Thyroid gland (tissue), 4 donors: ENCODE data around the gene APP. TPM values are rescaled to one million over a fixed set of nuclear protein-coding genes. Genes with fewer than 3 reads are reported as not detected.
"Not testable (repeated sequence)": the region's sequence is repeated elsewhere in the genome, so short reads cannot be mapped to it uniquely, and the experiment has no call there.

Experiments
- DNase-seq, 2 donors: peaks; one replicate each; pipeline ENCODE4 v3.0.0-alpha.2; 2019
- H3K27ac ChIP-seq, 3 donors: fragments of 200-600 bp; sonication (generic); 1 replicate in 2 of 3; 2 replicates in 1 of 3; pipeline ENCODE4 v1.5.1; 2016 to 2019; ENCODE audit warnings: mild to moderate bottlenecking in 1 of 3, moderate library complexity in 1 of 3
- H3K27me3 ChIP-seq: fragments of 200-600 bp; sonication (generic); one replicate; pipeline ENCODE4 v1.5.1; 2019
- H3K36me3 ChIP-seq, 2 donors: fragments of 200-600 bp; sonication (generic); one replicate each; pipeline ENCODE4 v1.5.1; 2016 to 2019
- H3K4me1 ChIP-seq, 2 donors: fragments of 200-600 bp; sonication (generic); one replicate each; pipeline ENCODE4 v1.5.1; 2017 to 2019
- H3K4me3 ChIP-seq, 3 donors: fragments of 200-600 bp; sonication (generic); replicated peaks in 1 of 3; 1 replicate in 2 of 3; 2 replicates in 1 of 3; pipeline ENCODE4 v1.5.1; 2016; ENCODE audit warnings: mild to moderate bottlenecking in 1 of 3
- H3K9me3 ChIP-seq: fragments of 200-600 bp; sonication (generic); one replicate; pipeline ENCODE4 v1.5.1; 2017
- CTCF ChIP-seq, 6 experiments: fragments of 200-600 bp in 3 of 6; fragments of 450-650 bp in 3 of 6; sonication (generic) in 3 of 6; IDR thresholded peaks; one replicate each; pipeline ENCODE4 v1.5.1; 2016 to 2019; ENCODE audit warnings: antibody characterized with exemption in 6 of 6, mild to moderate bottlenecking in 2 of 6, inconsistent platforms in 1 of 6, moderate library complexity in 1 of 6
- POLR2A ChIP-seq, 2 donors: fragments of 450-650 bp; IDR thresholded peaks; one replicate each; pipeline ENCODE4 v1.6.1; 2017; ENCODE audit warnings: antibody characterized with exemption in 2 of 2, mild to moderate bottlenecking in 2 of 2, moderate library complexity in 1 of 2
- WGBS, 2 donors: methylation state at CpG; one replicate each; pipeline ENCODE4 v1.1.5; 2017; 5-methylcytosine and 5-hydroxymethylcytosine counted together
- intact Hi-C: fragments of 100-400 bp; cut with DNase I; formaldehyde crosslinking; loops from one replicate; pipeline ENCODE4 v1.15.1; 2023
- total RNA-seq, 4 donors: library from RNA; depleted of rRNA; stranded (reverse); fragments of >200 nt; gene quantifications; one replicate each; pipeline ENCODE4 v1.2.3, GENCODE V29; 2016

Gene APP
- total RNA-seq, 4 donors from 2014 or later = 513 to 716 (median 676) TPM

- Histone ChIP-seq H3K36me3 (peaks cover 7% of the 10 kb centered on the region in 2 donors), H3K27me3 (no peaks in the 10 kb centered on the region), H3K4me3 (no peak overlapping the region), H3K9me3 (no peaks in the 10 kb centered on the region), H3K27ac (no peak overlapping the region), H3K4me1 (no peaks in the 10 kb centered on the region)
- DNase-seq = no peak
- TF ChIP-seq POLR2A (IDR thresholded peaks at IDR 0.05) = no peak
- no peak for TF ChIP-seq CTCF (IDR thresholded peaks at IDR 0.05)
- WGBS, 2 donors = 96 to 97% methylated on average over 1 of the region's 1 CpG
- intact Hi-C loops = no loop called here
Measured at GRCh38 chr21:26019236-26019635, 151.3 kb downstream of the APP start.

- intact Hi-C loops = no loop called here
- 73 to 78% methylated on average over 4 of the region's 4 CpGs for WGBS, 2 donors
- no peaks in the 10 kb centered on the region for H3K9me3 ChIP-seq
Measured at GRCh38 chr21:26013970-26014369, 156.6 kb downstream of the APP start.

DNA sequence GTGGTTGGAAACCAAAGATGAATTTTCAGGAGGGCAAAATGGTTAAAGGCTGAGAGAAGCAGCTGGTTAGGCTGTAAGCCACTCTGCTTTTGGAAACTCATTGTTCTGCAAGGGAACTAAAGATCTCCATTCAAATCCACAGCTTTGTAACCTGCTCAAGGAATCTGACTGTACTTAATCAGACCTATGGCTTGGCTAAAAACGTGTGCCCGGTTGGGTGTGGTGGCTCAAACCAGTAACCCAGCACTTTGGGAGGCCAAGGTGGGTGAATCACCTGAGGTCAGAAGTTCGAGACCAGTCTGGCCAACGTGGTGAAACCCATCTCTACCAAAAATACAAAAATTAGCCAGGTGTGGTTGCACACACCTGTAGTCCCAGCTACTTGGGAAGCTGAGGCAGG, 158.1 kb downstream of the APP start:
- H3K9me3 ChIP-seq, H3K27me3 ChIP-seq, DNase-seq, intact Hi-C loops, H3K4me1 ChIP-seq, H3K36me3 ChIP-seq, H3K4me3 ChIP-seq, H3K27ac ChIP-seq: not testable (repeated sequence)
- 88 to 93% methylated on average over 4 of the region's 4 CpGs for WGBS, 2 donors

More at GRCh38 chr21:26013970-26014369, 156.6 kb downstream of the APP start:
- no peak for TF ChIP-seq CTCF (IDR thresholded peaks at IDR 0.05)
- TF ChIP-seq POLR2A (IDR thresholded peaks at IDR 0.05) = no peak
- Histone ChIP-seq H3K27ac (no peak overlapping the region), H3K36me3 (no peaks in the 10 kb centered on the region), H3K27me3 (no peaks in the 10 kb centered on the region), H3K4me1 (no peaks in the 10 kb centered on the region), H3K4me3 (no peak overlapping the region)
- no peak for DNase-seq

DNA sequence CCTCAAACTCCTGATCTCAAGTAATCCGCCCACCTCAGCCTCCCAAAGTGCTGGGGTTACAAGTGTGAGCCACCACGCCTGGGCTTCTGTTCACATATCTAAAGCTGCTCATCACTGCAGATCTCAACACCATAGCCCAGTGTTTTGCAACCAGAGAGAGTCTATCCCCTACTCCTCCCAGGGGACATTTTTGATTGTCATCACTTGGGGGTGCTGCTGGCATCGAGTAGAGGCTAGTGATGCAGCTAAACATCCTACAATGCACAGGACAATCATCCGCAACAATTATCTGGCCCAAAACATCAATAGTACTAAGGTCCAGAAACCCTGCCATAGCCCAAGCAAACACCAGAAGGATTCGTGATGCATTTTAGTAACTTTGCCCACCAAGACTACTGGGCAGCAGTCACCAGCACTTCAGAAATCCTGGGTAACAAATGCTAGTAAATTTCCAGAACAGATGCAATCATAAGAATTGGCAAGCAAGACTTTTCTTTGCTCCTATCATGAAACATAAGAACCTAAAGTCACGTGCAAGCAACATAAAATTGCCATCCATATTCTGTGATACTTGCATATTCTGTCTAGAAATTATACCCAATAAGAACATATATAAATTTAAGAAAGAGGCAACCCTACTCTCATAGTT, 159.2 kb downstream of the APP start:
- TF ChIP-seq POLR2A (IDR thresholded peaks at IDR 0.05) (no peak), CTCF (IDR thresholded peaks at IDR 0.05) (no peak)
- intact Hi-C loops = no loop called here
- Histone ChIP-seq H3K4me1 (peaks cover 0 to 4% of the 10 kb centered on the region in 2 donors), H3K27ac (no peak overlapping the region), H3K4me3 (no peak overlapping the region), H3K9me3 (no peaks in the 10 kb centered on the region), H3K36me3 (no peaks in the 10 kb centered on the region), H3K27me3 (no peaks in the 10 kb centered on the region)
- 90 to 98% methylated on average over 6 of the region's 6 CpGs for WGBS, 2 donors
- no peak for DNase-seq

DNA sequence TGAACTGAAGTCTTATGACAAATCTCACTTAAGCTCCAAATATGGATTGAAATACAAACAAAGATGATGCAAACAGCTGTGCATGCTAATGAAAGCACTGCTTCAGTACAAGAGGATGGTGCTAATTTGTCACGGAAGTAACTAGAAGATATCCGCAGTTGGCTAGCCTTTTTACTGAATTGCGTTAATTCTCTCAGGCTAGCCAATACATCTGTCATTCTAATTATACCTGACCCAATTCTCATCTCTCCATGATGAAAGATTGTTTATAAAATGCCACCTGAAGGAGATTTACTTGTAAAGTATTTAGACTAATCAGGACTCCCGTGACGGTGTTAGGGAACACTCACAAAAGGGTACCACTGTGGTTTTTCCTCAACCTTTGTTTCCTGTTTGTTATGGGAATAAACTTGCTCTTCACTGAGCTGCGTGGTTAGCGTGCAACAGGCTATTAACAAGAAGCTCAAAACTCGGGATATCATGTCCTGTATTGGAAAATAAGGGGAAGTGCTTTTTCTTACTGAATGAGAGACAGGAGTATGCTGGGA, 162.5 kb downstream of the APP start:
- H3K36me3 ChIP-seq = no peaks in the 10 kb centered on the region
- WGBS, 2 donors = 80 to 86% methylated on average over 8 of the region's 8 CpGs
- no peak for DNase-seq
- intact Hi-C loops = no loop called here
- no peaks in the 10 kb centered on the region for H3K9me3 ChIP-seq
- no peaks in the 10 kb centered on the region for H3K27me3 ChIP-seq
- H3K4me3 ChIP-seq = no peak overlapping the region
- no peak overlapping the region for H3K27ac ChIP-seq
- TF ChIP-seq CTCF (IDR thresholded peaks at IDR 0.05) (no peak), POLR2A (IDR thresholded peaks at IDR 0.05) (no peak)
- H3K4me1 ChIP-seq = peaks cover 0 to 4% of the 10 kb centered on the region in 2 donors
